ENCODE results near the gene TRPV2. TPM values are rescaled to one million over a fixed set of nuclear protein-coding genes. Genes with fewer than 3 reads are reported as not detected.

TRPV2 gene
- total and polyA plus RNA-seq, 9 of the 15 experiments (the other 6 are each of a cell fraction or from before 2014, with no cell fraction given) = 10.0 to 97.5 (median 30.3) TPM

- peak in 1 of 2 experiments; percentile 91 for TF ChIP-seq AFF1 (IDR thresholded peaks at IDR 0.05; ENCODE audit: low read depth in 1 of 2, partially characterized antibody in 2 of 2)
- TF ChIP-seq FIP1L1 (IDR thresholded peaks at IDR 0.05; ENCODE audit: low read depth, low read length, poor library complexity, severe bottlenecking) = peak; percentile 76
- TF ChIP-seq CEBPB (tag; IDR thresholded peaks at IDR 0.05) = peak; percentile 81
- TF ChIP-seq, protein P1, sequence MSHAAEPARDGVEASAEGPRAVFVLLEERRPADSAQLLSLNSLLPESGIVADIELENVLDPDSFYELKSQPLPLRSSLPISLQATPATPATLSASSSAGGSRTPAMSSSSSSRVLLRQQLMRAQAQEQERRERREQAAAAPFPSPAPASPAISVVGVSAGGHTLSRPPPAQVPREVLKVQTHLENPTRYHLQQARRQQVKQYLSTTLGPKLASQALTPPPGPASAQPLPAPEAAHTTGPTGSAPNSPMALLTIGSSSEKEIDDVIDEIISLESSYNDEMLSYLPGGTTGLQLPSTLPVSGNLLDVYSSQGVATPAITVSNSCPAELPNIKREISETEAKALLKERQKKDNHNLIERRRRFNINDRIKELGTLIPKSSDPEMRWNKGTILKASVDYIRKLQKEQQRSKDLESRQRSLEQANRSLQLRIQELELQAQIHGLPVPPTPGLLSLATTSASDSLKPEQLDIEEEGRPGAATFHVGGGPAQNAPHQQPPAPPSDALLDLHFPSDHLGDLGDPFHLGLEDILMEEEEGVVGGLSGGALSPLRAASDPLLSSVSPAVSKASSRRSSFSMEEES (CRISPR knock-in tag; IDR thresholded peaks at IDR 0.05) = peak; percentile 95
- TF ChIP-seq RBM34 (IDR thresholded peaks at IDR 0.05; ENCODE audit: borderline replicate concordance, insufficient read depth, low read length) = no peak
- TF ChIP-seq E2F4 (CRISPR knock-in tag; IDR thresholded peaks at IDR 0.05; ENCODE audit: low read depth) = no peak
- no peak for TF ChIP-seq PURB (CRISPR knock-in tag; IDR thresholded peaks at IDR 0.05; ENCODE audit: low read depth)
- TF ChIP-seq FOXA1 (IDR thresholded peaks at IDR 0.05; ENCODE audit: borderline replicate concordance) = no peak
- TF ChIP-seq ZNF143 (CRISPR knock-in tag; IDR thresholded peaks at IDR 0.05) = peak; percentile 86
- TF ChIP-seq MAFF (IDR thresholded peaks at IDR 0.05; ENCODE audit: low read length) = peak; percentile 73
- TF ChIP-seq ZNF212 (CRISPR knock-in tag; IDR thresholded peaks at IDR 0.05) = no peak
- 0 out of 2 replicates have a peak, but pooled peaks have one; percentile 37 for TF ChIP-seq DPF2 (IDR thresholded peaks at IDR 0.05)
- TF ChIP-seq, protein P2, sequence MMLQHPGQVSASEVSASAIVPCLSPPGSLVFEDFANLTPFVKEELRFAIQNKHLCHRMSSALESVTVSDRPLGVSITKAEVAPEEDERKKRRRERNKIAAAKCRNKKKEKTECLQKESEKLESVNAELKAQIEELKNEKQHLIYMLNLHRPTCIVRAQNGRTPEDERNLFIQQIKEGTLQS (IDR thresholded peaks at IDR 0.05) = peak; percentile 26; the same call in 1 of the 2 replicates
- TF ChIP-seq, protein P2 (CRISPR knock-in tag; conservative IDR thresholded peaks at IDR 0.05) = no peak
- TF ChIP-seq CGGBP1 (CRISPR knock-in tag; IDR thresholded peaks at IDR 0.05) = 0 out of 2 replicates have a peak, but pooled peaks have one; percentile 53
- TF ChIP-seq MYNN (IDR thresholded peaks at IDR 0.05) = peak; percentile 21
- TF ChIP-seq MYNN (CRISPR knock-in tag; IDR thresholded peaks at IDR 0.05) = no peak
- TF ChIP-seq, protein P3, sequence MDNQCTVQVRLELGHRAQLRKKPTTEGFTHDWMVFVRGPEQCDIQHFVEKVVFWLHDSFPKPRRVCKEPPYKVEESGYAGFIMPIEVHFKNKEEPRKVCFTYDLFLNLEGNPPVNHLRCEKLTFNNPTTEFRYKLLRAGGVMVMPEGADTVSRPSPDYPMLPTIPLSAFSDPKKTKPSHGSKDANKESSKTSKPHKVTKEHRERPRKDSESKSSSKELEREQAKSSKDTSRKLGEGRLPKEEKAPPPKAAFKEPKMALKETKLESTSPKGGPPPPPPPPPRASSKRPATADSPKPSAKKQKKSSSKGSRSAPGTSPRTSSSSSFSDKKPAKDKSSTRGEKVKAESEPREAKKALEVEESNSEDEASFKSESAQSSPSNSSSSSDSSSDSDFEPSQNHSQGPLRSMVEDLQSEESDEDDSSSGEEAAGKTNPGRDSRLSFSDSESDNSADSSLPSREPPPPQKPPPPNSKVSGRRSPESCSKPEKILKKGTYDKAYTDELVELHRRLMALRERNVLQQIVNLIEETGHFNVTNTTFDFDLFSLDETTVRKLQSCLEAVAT (IDR thresholded peaks at IDR 0.05) = peak in 1 of 2 experiments; percentile 65; a peak in 2 of 4 replicates
These were observed 23.4 kb downstream of the TRPV2 start (continued) for GRCh38 chr17:16438557-16439302.
